GM23338 (cell line): ENCODE data around the gene SMG9. TPM values are rescaled to one million over a fixed set of nuclear protein-coding genes. Genes with fewer than 3 reads are reported as not detected.

ENCODE experiments used
- ATAC-seq: fragments of 200-7000 bp; cut with Tn5 transposase; 3 replicates; pipeline ENCODE4 v1.9.1; 2020
- DNase-seq: peaks from one replicate; pipeline ENCODE4 v3.0.0-alpha.2; 2015; ENCODE audit warnings: low spot score
- H2AFZ ChIP-seq: fragments of 200-600 bp; sonication (generic); 2 replicates; pipeline ENCODE4 v1.8.0; 2016; ENCODE audit warnings: antibody characterized with exemption, mild to moderate bottlenecking, moderate library complexity
- H3F3A ChIP-seq: fragments of 200-600 bp; sonication (generic); replicated peaks from 2 replicates; pipeline ENCODE4 v1.8.0; 2017; ENCODE audit warnings: antibody characterized with exemption, mixed run types, low read depth
- H3K27ac ChIP-seq: fragments of 200-600 bp; sonication (generic); 2 replicates; pipeline ENCODE4 v1.6.1; 2016; ENCODE audit warnings: low read depth
- H3K27me3 ChIP-seq: fragments of 200-600 bp; sonication (generic); 2 replicates; pipeline ENCODE4 v1.8.0; 2016; ENCODE audit warnings: mild to moderate bottlenecking, mixed run types, moderate library complexity; ENCODE audit not compliant: insufficient read depth
- H3K36me3 ChIP-seq: fragments of 200-600 bp; sonication (generic); 2 replicates; pipeline ENCODE4 v1.8.0; 2016; ENCODE audit warnings: mild to moderate bottlenecking; ENCODE audit not compliant: insufficient read depth
- H3K4me1 ChIP-seq: fragments of 200-600 bp; sonication (generic); 2 replicates; pipeline ENCODE4 v1.8.0; 2016; ENCODE audit warnings: mild to moderate bottlenecking, moderate library complexity; ENCODE audit not compliant: insufficient read depth
- H3K4me2 ChIP-seq: fragments of 200-600 bp; sonication (generic); 2 replicates; pipeline ENCODE4 v1.7.1; 2017; ENCODE audit warnings: mixed run types
- H3K4me3 ChIP-seq: fragments of 200-600 bp; sonication (generic); 2 replicates; pipeline ENCODE4 v1.6.1; 2016; ENCODE audit warnings: mixed run types
- H3K79me2 ChIP-seq: fragments of 200-600 bp; sonication (generic); replicated peaks from 2 replicates; pipeline ENCODE4 v1.8.0; 2017; ENCODE audit warnings: mild to moderate bottlenecking; ENCODE audit not compliant: insufficient read depth
- H3K9me2 ChIP-seq: fragments of 200-600 bp; sonication (generic); 2 replicates; pipeline ENCODE4 v1.8.0; 2017; ENCODE audit not compliant: insufficient read depth
- H4K20me1 ChIP-seq: fragments of 200-600 bp; sonication (generic); replicated peaks from 2 replicates; pipeline ENCODE4 v1.8.0; 2017; ENCODE audit warnings: mild to moderate bottlenecking; ENCODE audit not compliant: insufficient read depth
- H3K27ac Mint-ChIP-seq: 2 replicates; pipeline ENCODE4 v1.8.0; 2020; ENCODE audit warnings: inconsistent platforms, mild to moderate bottlenecking, moderate library complexity, mixed read lengths
- H3K27me3 Mint-ChIP-seq: 3 replicates; pipeline ENCODE4 v1.8.0; 2022; ENCODE audit warnings: low read depth, mild to moderate bottlenecking, moderate library complexity, mixed read lengths, inconsistent platforms; ENCODE audit not compliant: insufficient read depth, poor library complexity
- H3K36me3 Mint-ChIP-seq: 3 replicates; pipeline ENCODE4 v1.8.0; 2021; ENCODE audit warnings: low read depth, mild to moderate bottlenecking, inconsistent platforms, moderate library complexity, mixed read lengths
- H3K4me1 Mint-ChIP-seq: 3 replicates; pipeline ENCODE4 v1.8.0; 2020; ENCODE audit warnings: mild to moderate bottlenecking, inconsistent platforms, mixed read lengths
- H3K4me3 Mint-ChIP-seq: 3 replicates; pipeline ENCODE4 v1.8.0; 2021; ENCODE audit warnings: moderate library complexity, mild to moderate bottlenecking, inconsistent platforms, mixed read lengths
- H3K9me3 Mint-ChIP-seq: 3 replicates; pipeline ENCODE4 v1.8.0; 2020; ENCODE audit warnings: moderate library complexity, mild to moderate bottlenecking, inconsistent platforms, mixed read lengths
- CREB1 ChIP-seq: fragments of 250-450 bp; sonication (Bioruptor Pico); IDR thresholded peaks from 2 replicates; pipeline ENCODE4 v1.5.0; 2020; ENCODE audit warnings: low read depth, mild to moderate bottlenecking, moderate library complexity
- CTCF ChIP-seq, 2 experiments: fragments of 200-600 bp in 1 of 2; sonication (generic) in 1 of 2; conservative IDR thresholded peaks; 2 replicates each; pipeline versions ENCODE4 v1.5.1 to v1.6.1; 2016 to 2017; ENCODE audit warnings: antibody characterized with exemption in 2 of 2, low read depth in 2 of 2, mild to moderate bottlenecking in 2 of 2, moderate library complexity in 1 of 2
- EZH2 ChIP-seq: fragments of 200-600 bp; sonication (generic); IDR thresholded peaks from one replicate; pipeline ENCODE4 v1.8.0; 2017; ENCODE audit warnings: antibody characterized with exemption, mild to moderate bottlenecking, low read depth; ENCODE audit not compliant: unreplicated experiment
- EZH2phosphoT487 ChIP-seq: fragments of 200-600 bp; sonication (generic); IDR thresholded peaks from one replicate; pipeline ENCODE4 v1.8.1; 2018; ENCODE audit warnings: antibody characterized with exemption; ENCODE audit not compliant: unreplicated experiment
- JUNB ChIP-seq: IDR thresholded peaks from one replicate; pipeline ENCODE4 v1.6.1; 2016; ENCODE audit warnings: antibody characterized with exemption; ENCODE audit not compliant: unreplicated experiment
- STAT1 ChIP-seq: IDR thresholded peaks from one replicate; pipeline ENCODE4 v1.6.1; 2016; ENCODE audit warnings: antibody characterized with exemption; ENCODE audit not compliant: unreplicated experiment
- ZNF114 ChIP-seq: fragments of 250-450 bp; sonication (Bioruptor Pico); IDR thresholded peaks from 2 replicates; pipeline ENCODE4 v1.5.0; 2020; ENCODE audit warnings: mild to moderate bottlenecking, moderate library complexity
- ZNF331 ChIP-seq: fragments of 250-450 bp; sonication (Bioruptor Pico); IDR thresholded peaks from 2 replicates; pipeline ENCODE4 v1.5.0; 2020; ENCODE audit warnings: low read depth, mild to moderate bottlenecking, moderate library complexity
- polyA plus RNA-seq: library from polyadenylated mRNA; unstranded; fragments of >200 nt; fragmentation: Nextera tagmentation; extraction: Ambion mirVana; gene quantifications from 2 replicates; pipeline ENCODE4 v1.2.1, GENCODE V29; 2016
- total RNA-seq: library from RNA; depleted of rRNA; stranded (reverse); fragments of >200 nt; shearing (Covaris generic); gene quantifications from 2 replicates; pipeline ENCODE4 v1.2.3, GENCODE V29; 2014
- TF ChIP-seq, protein P1 (sequence below): IDR thresholded peaks from 2 replicates; pipeline ENCODE4 v1.6.1; 2016; ENCODE audit warnings: antibody characterized with exemption
- TF ChIP-seq, protein P2 (sequence below): IDR thresholded peaks from one replicate; pipeline ENCODE4 v1.6.1; 2018; ENCODE audit warnings: antibody characterized with exemption; ENCODE audit not compliant: unreplicated experiment
- TF ChIP-seq, protein P3 (sequence below): fragments of 250-450 bp; sonication (Bioruptor Pico); IDR thresholded peaks from 2 replicates; pipeline ENCODE4 v1.5.0; 2020; ENCODE audit warnings: mild to moderate bottlenecking, moderate library complexity

Gene SMG9
- total and polyA plus RNA-seq, 2 experiments from 2014 or later: 13.2 to 14.0 TPM

- H3K4me1 ChIP-seq: no peaks in the 10 kb centered on the region
- H3K36me3 Mint-ChIP-seq: no peaks in the 10 kb centered on the region
- no peak overlapping the region for H3K27ac Mint-ChIP-seq
- no peak overlapping the region for H3K4me2 ChIP-seq
- H3K9me3 Mint-ChIP-seq: peaks cover 19% of the 10 kb centered on the region
- ATAC-seq (no peak), DNase-seq (no peak)
- no peaks in the 10 kb centered on the region for H3F3A ChIP-seq
- no peak overlapping the region for H2AFZ ChIP-seq
- no peaks in the 10 kb centered on the region for H3K9me2 ChIP-seq
- H3K27me3 Mint-ChIP-seq: peaks cover 4% of the 10 kb centered on the region
- H3K79me2 ChIP-seq: no peaks in the 10 kb centered on the region
- H3K4me3 Mint-ChIP-seq: no peak overlapping the region
- no peak overlapping the region for H3K4me3 ChIP-seq
- H3K27ac ChIP-seq: no peak overlapping the region
- no peaks in the 10 kb centered on the region for H4K20me1 ChIP-seq
- H3K36me3 ChIP-seq: no peaks in the 10 kb centered on the region
- TF ChIP-seq CTCF (conservative IDR thresholded peaks at IDR 0.05; ENCODE audit: low read depth in 2 of 2) (no peak), EZH2phosphoT487 (no peak), JUNB (no peak), ZNF114 (no peak), STAT1 (no peak), CREB1 (no peak), ZNF331 (CRISPR knock-in tag) (no peak), EZH2 (no peak)
- TF ChIP-seq, protein P1, sequence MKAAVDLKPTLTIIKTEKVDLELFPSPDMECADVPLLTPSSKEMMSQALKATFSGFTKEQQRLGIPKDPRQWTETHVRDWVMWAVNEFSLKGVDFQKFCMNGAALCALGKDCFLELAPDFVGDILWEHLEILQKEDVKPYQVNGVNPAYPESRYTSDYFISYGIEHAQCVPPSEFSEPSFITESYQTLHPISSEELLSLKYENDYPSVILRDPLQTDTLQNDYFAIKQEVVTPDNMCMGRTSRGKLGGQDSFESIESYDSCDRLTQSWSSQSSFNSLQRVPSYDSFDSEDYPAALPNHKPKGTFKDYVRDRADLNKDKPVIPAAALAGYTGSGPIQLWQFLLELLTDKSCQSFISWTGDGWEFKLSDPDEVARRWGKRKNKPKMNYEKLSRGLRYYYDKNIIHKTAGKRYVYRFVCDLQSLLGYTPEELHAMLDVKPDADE: no peak
- TF ChIP-seq, protein P2, sequence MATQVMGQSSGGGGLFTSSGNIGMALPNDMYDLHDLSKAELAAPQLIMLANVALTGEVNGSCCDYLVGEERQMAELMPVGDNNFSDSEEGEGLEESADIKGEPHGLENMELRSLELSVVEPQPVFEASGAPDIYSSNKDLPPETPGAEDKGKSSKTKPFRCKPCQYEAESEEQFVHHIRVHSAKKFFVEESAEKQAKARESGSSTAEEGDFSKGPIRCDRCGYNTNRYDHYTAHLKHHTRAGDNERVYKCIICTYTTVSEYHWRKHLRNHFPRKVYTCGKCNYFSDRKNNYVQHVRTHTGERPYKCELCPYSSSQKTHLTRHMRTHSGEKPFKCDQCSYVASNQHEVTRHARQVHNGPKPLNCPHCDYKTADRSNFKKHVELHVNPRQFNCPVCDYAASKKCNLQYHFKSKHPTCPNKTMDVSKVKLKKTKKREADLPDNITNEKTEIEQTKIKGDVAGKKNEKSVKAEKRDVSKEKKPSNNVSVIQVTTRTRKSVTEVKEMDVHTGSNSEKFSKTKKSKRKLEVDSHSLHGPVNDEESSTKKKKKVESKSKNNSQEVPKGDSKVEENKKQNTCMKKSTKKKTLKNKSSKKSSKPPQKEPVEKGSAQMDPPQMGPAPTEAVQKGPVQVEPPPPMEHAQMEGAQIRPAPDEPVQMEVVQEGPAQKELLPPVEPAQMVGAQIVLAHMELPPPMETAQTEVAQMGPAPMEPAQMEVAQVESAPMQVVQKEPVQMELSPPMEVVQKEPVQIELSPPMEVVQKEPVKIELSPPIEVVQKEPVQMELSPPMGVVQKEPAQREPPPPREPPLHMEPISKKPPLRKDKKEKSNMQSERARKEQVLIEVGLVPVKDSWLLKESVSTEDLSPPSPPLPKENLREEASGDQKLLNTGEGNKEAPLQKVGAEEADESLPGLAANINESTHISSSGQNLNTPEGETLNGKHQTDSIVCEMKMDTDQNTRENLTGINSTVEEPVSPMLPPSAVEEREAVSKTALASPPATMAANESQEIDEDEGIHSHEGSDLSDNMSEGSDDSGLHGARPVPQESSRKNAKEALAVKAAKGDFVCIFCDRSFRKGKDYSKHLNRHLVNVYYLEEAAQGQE: no peak
- TF ChIP-seq, protein P3, sequence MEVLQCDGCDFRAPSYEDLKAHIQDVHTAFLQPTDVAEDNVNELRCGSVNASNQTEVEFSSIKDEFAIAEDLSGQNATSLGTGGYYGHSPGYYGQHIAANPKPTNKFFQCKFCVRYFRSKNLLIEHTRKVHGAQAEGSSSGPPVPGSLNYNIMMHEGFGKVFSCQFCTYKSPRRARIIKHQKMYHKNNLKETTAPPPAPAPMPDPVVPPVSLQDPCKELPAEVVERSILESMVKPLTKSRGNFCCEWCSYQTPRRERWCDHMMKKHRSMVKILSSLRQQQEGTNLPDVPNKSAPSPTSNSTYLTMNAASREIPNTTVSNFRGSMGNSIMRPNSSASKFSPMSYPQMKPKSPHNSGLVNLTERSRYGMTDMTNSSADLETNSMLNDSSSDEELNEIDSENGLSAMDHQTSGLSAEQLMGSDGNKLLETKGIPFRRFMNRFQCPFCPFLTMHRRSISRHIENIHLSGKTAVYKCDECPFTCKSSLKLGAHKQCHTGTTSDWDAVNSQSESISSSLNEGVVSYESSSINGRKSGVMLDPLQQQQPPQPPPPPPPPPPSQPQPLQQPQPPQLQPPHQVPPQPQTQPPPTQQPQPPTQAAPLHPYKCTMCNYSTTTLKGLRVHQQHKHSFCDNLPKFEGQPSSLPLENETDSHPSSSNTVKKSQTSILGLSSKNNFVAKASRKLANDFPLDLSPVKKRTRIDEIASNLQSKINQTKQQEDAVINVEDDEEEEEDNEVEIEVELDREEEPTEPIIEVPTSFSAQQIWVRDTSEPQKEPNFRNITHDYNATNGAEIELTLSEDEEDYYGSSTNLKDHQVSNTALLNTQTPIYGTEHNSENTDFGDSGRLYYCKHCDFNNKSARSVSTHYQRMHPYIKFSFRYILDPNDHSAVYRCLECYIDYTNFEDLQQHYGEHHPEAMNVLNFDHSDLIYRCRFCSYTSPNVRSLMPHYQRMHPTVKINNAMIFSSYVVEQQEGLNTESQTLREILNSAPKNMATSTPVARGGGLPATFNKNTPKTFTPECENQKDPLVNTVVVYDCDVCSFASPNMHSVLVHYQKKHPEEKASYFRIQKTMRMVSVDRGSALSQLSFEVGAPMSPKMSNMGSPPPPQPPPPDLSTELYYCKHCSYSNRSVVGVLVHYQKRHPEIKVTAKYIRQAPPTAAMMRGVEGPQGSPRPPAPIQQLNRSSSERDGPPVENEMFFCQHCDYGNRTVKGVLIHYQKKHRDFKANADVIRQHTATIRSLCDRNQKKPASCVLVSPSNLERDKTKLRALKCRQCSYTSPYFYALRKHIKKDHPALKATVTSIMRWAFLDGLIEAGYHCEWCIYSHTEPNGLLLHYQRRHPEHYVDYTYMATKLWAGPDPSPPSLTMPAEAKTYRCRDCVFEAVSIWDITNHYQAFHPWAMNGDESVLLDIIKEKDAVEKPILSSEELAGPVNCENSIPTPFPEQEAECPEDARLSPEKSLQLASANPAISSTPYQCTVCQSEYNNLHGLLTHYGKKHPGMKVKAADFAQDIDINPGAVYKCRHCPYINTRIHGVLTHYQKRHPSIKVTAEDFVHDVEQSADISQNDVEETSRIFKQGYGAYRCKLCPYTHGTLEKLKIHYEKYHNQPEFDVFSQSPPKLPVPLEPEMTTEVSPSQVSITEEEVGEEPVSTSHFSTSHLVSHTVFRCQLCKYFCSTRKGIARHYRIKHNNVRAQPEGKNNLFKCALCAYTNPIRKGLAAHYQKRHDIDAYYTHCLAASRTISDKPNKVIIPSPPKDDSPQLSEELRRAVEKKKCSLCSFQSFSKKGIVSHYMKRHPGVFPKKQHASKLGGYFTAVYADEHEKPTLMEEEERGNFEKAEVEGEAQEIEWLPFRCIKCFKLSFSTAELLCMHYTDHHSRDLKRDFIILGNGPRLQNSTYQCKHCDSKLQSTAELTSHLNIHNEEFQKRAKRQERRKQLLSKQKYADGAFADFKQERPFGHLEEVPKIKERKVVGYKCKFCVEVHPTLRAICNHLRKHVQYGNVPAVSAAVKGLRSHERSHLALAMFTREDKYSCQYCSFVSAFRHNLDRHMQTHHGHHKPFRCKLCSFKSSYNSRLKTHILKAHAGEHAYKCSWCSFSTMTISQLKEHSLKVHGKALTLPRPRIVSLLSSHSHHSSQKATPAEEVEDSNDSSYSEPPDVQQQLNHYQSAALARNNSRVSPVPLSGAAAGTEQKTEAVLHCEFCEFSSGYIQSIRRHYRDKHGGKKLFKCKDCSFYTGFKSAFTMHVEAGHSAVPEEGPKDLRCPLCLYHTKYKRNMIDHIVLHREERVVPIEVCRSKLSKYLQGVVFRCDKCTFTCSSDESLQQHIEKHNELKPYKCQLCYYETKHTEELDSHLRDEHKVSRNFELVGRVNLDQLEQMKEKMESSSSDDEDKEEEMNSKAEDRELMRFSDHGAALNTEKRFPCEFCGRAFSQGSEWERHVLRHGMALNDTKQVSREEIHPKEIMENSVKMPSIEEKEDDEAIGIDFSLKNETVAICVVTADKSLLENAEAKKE (CRISPR knock-in tag): no peak
- no peaks in the 10 kb centered on the region for H3K4me1 Mint-ChIP-seq
- 0 out of 2 replicates have a peak, but pooled peaks cover under 1% of the 10 kb centered on the region for H3K27me3 ChIP-seq
Measured at GRCh38 chr19:43692877-43693276, 61.9 kb downstream of the SMG9 start.
